Astrocyte of the hippocampus (primary cell): ENCODE results near the gene L3MBTL4.

Source experiments
- DNase-seq: peaks from one replicate; pipeline ENCODE4 v3.0.0; 2011; ENCODE audit warnings: low read depth, low spot score

L3MBTL4 gene

GRCh38 chr18:5912566-5912965 is 502.1 kb downstream of the L3MBTL4 start:
- no peak for DNase-seq

- DNase-seq, result peak; percentile 23
Measured at GRCh38 chr18:5909125-5909524, 505.6 kb downstream of the L3MBTL4 start.
